Measurements from ENCODE around the gene EIF5. TPM values are rescaled to one million over a fixed set of nuclear protein-coding genes. Genes with fewer than 3 reads are reported as not detected.

Gene EIF5
- 121 TPM for polyA plus RNA-seq (2012; ENCODE audit: missing spikeins)

- peak; percentile 92 for FAIRE-seq
- DNase-seq (ENCODE audit: insufficient read length) = peak; percentile 89
- TF ChIP-seq TAF1 (IDR thresholded peaks at IDR 0.05; ENCODE audit: borderline replicate concordance, low read depth, low read length) (peak; percentile 95), POLR2AphosphoS5 (IDR thresholded peaks at IDR 0.05; ENCODE audit: low read depth, low read length) (peak; percentile 99), POLR2A (IDR thresholded peaks at IDR 0.05; ENCODE audit: low read depth, low read length) (peak; percentile 98)
Observed at GRCh38 chr14:103333754-103334643, at the start of gene EIF5. Gene EIF5, plus strand, starts transcription at chr14:103334237. Its CDS starts 1,624 bp downstream, at chr14:103335861.

GRCh38 chr14:103284574-103285467 is 49.2 kb upstream of the EIF5 start:
- no peak for FAIRE-seq
- DNase-seq (ENCODE audit: insufficient read length) = no peak
- no peak for TF ChIP-seq POLR2AphosphoS5 (IDR thresholded peaks at IDR 0.05; ENCODE audit: low read depth, low read length)
- no peak for TF ChIP-seq POLR2A (IDR thresholded peaks at IDR 0.05; ENCODE audit: low read depth, low read length)

- TF ChIP-seq POLR2AphosphoS5 (IDR thresholded peaks at IDR 0.05; ENCODE audit: low read depth, low read length) = no peak
- no peak for TF ChIP-seq POLR2A (IDR thresholded peaks at IDR 0.05; ENCODE audit: low read depth, low read length)
- TF ChIP-seq TAF1 (IDR thresholded peaks at IDR 0.05; ENCODE audit: borderline replicate concordance, low read depth, low read length) = no peak
- no peak for DNase-seq (ENCODE audit: insufficient read length)
- no peak for FAIRE-seq
Observed at GRCh38 chr14:103286460-103286859, 47.6 kb upstream of the EIF5 start.

- TF ChIP-seq POLR2AphosphoS5 (IDR thresholded peaks at IDR 0.05; ENCODE audit: low read depth, low read length) (no peak), TAF1 (IDR thresholded peaks at IDR 0.05; ENCODE audit: borderline replicate concordance, low read depth, low read length) (no peak), POLR2A (IDR thresholded peaks at IDR 0.05; ENCODE audit: low read depth, low read length) (no peak)
- no peak for DNase-seq (ENCODE audit: insufficient read length)
- no peak for FAIRE-seq
Observed at GRCh38 chr14:103286968-103287850, 46.8 kb upstream of the EIF5 start.

GRCh38 chr14:103288076-103288766 is 45.8 kb upstream of the EIF5 start:
- FAIRE-seq = no peak
- DNase-seq (ENCODE audit: insufficient read length) = no peak
- TF ChIP-seq TAF1 (IDR thresholded peaks at IDR 0.05; ENCODE audit: borderline replicate concordance, low read depth, low read length) (no peak), POLR2A (IDR thresholded peaks at IDR 0.05; ENCODE audit: low read depth, low read length) (no peak), POLR2AphosphoS5 (IDR thresholded peaks at IDR 0.05; ENCODE audit: low read depth, low read length) (no peak)

GRCh38 chr14:103290056-103290455 is 44.0 kb upstream of the EIF5 start:
- TF ChIP-seq POLR2AphosphoS5 (IDR thresholded peaks at IDR 0.05; ENCODE audit: low read depth, low read length) = no peak
- TF ChIP-seq POLR2A (IDR thresholded peaks at IDR 0.05; ENCODE audit: low read depth, low read length) = no peak
- TF ChIP-seq TAF1 (IDR thresholded peaks at IDR 0.05; ENCODE audit: borderline replicate concordance, low read depth, low read length) = no peak
- FAIRE-seq (no peak), DNase-seq (ENCODE audit: insufficient read length) (no peak)

- FAIRE-seq (no peak), DNase-seq (ENCODE audit: insufficient read length) (no peak)
- TF ChIP-seq TAF1 (IDR thresholded peaks at IDR 0.05; ENCODE audit: borderline replicate concordance, low read depth, low read length) = no peak
- TF ChIP-seq POLR2A (IDR thresholded peaks at IDR 0.05; ENCODE audit: low read depth, low read length) = no peak
- no peak for TF ChIP-seq POLR2AphosphoS5 (IDR thresholded peaks at IDR 0.05; ENCODE audit: low read depth, low read length)
Observed at GRCh38 chr14:103290494-103290893, 43.5 kb upstream of the EIF5 start.

GRCh38 chr14:103290961-103291360 is 43.1 kb upstream of the EIF5 start:
- DNase-seq (ENCODE audit: insufficient read length) (no peak), FAIRE-seq (no peak)
- TF ChIP-seq POLR2AphosphoS5 (IDR thresholded peaks at IDR 0.05; ENCODE audit: low read depth, low read length) (no peak), POLR2A (IDR thresholded peaks at IDR 0.05; ENCODE audit: low read depth, low read length) (no peak), TAF1 (IDR thresholded peaks at IDR 0.05; ENCODE audit: borderline replicate concordance, low read depth, low read length) (no peak)

- TF ChIP-seq POLR2AphosphoS5 (IDR thresholded peaks at IDR 0.05; ENCODE audit: low read depth, low read length) (no peak), POLR2A (IDR thresholded peaks at IDR 0.05; ENCODE audit: low read depth, low read length) (no peak), TAF1 (IDR thresholded peaks at IDR 0.05; ENCODE audit: borderline replicate concordance, low read depth, low read length) (no peak)
- DNase-seq (ENCODE audit: insufficient read length) (peak; percentile 66), FAIRE-seq (peak; percentile 98)
Observed at GRCh38 chr14:103292426-103293374, 41.3 kb upstream of the EIF5 start.
